ENCODE data around the gene RIMBP2. TPM values are rescaled to one million over a fixed set of nuclear protein-coding genes. Genes with fewer than 3 reads are reported as not detected.

RIMBP2 gene
- polyA plus RNA-seq, 1 of the 3 experiments (the other 2 are of a cell fraction), result 0.90 TPM

- no peak overlapping the region for H3K4me3 ChIP-seq (ENCODE audit: low read depth in 2 of 2, low read length in 1 of 2)
- no peaks in the 10 kb centered on the region for H3F3A ChIP-seq (replicated peaks; ENCODE audit: insufficient read depth)
- no peak overlapping the region; a peak in 1 of 4 replicates for H3K27ac ChIP-seq (ENCODE audit: low read depth in 2 of 2, low read length in 1 of 2)
- DNase-seq, result no peak
- H3K4me1 ChIP-seq (ENCODE audit: control insufficient read depth in 1 of 2, insufficient read depth in 2 of 2, low read depth in 1 of 2, low read length in 1 of 2), result peaks cover 0 to 23% of the 10 kb centered on the region in 2 experiments; a peak in 1 of 4 replicates
- 61% methylated on average over 18 of the region's 23 CpGs for WGBS (ENCODE audit: low lambda C conversion rate)
- H3K9me3 ChIP-seq, result no peaks in the 10 kb centered on the region
- H3K9ac ChIP-seq, result no peak overlapping the region
- no peak overlapping the region for H2AFZ ChIP-seq (ENCODE audit: low read depth)
- H3K4me2 ChIP-seq, result no peak overlapping the region
- no peaks in the 10 kb centered on the region for H3K36me3 ChIP-seq (replicated peaks in 1 of 2; ENCODE audit: control insufficient read depth in 1 of 2, insufficient read depth in 2 of 2, low read length in 1 of 2)
- CTCF ChIA-PET, result interaction anchor here (0.9 to 1.3 kb wide), 2 partner anchors 144 to 437 kb away, joined by 3 read pairs; no protein-coding TSS in a partner anchor
- no peaks in the 10 kb centered on the region for H3K79me2 ChIP-seq (ENCODE audit: insufficient read depth)
- no peaks in the 10 kb centered on the region for H4K20me1 ChIP-seq (ENCODE audit: insufficient read depth)
- POLR2A ChIA-PET, result no interaction called here
- H3K9me2 ChIP-seq, result no peaks in the 10 kb centered on the region
- no peaks in the 10 kb centered on the region for H3K27me3 ChIP-seq (ENCODE audit: insufficient read depth)
- TF ChIP-seq JUND (IDR thresholded peaks at IDR 0.05), result no peak
- TF ChIP-seq USF1 (IDR thresholded peaks at IDR 0.05; ENCODE audit: borderline replicate concordance, low read depth), result no peak
- no peak for TF ChIP-seq RXRA (IDR thresholded peaks at IDR 0.05; ENCODE audit: borderline replicate concordance, low read depth)
- TF ChIP-seq EZH2phosphoT487 (IDR thresholded peaks at IDR 0.05; ENCODE audit: borderline replicate concordance, low read depth), result no peak
- no peak for TF ChIP-seq FOSL2 (IDR thresholded peaks at IDR 0.05; ENCODE audit: borderline replicate concordance, low read depth)
Observed at GRCh38 chr12:130479401-130480125, 236.5 kb downstream of the RIMBP2 start.

GRCh38 chr12:130478786-130479185 is 237.3 kb downstream of the RIMBP2 start:
- ChIA-PET CTCF (interaction anchor here (0.9 to 1.3 kb wide), 2 partner anchors 143 to 436 kb away, joined by 3 read pairs; no protein-coding TSS in a partner anchor), POLR2A (no interaction called here)
- Histone ChIP-seq H2AFZ (ENCODE audit: low read depth) (no peak overlapping the region), H3K9me2 (no peaks in the 10 kb centered on the region), H4K20me1 (ENCODE audit: insufficient read depth) (no peaks in the 10 kb centered on the region), H3K9ac (no peak overlapping the region), H3K27me3 (ENCODE audit: insufficient read depth) (no peaks in the 10 kb centered on the region), H3K27ac (ENCODE audit: low read depth in 2 of 2, low read length in 1 of 2) (peak overlapping the region in 1 of 2 experiments; percentile 43; a peak in 1 of 4 replicates), H3K4me1 (ENCODE audit: control insufficient read depth in 1 of 2, insufficient read depth in 2 of 2, low read depth in 1 of 2, low read length in 1 of 2) (peaks cover 0 to 23% of the 10 kb centered on the region in 2 experiments; a peak in 1 of 4 replicates), H3K79me2 (ENCODE audit: insufficient read depth) (no peaks in the 10 kb centered on the region), H3K9me3 (no peaks in the 10 kb centered on the region), H3F3A (replicated peaks; ENCODE audit: insufficient read depth) (no peaks in the 10 kb centered on the region), H3K4me2 (no peak overlapping the region), H3K4me3 (ENCODE audit: low read depth in 2 of 2, low read length in 1 of 2) (no peak overlapping the region), H3K36me3 (replicated peaks in 1 of 2; ENCODE audit: control insufficient read depth in 1 of 2, insufficient read depth in 2 of 2, low read length in 1 of 2) (no peaks in the 10 kb centered on the region)
- no peak for DNase-seq
- WGBS (ENCODE audit: low lambda C conversion rate), result 78% methylated on average over 13 of the region's 21 CpGs
- TF ChIP-seq SMC3 (IDR thresholded peaks at IDR 0.05; ENCODE audit: low read depth, low read length), result no peak
- TF ChIP-seq RAD21 (IDR thresholded peaks at IDR 0.05; ENCODE audit: low read length), result no peak
- no peak for TF ChIP-seq JUND (IDR thresholded peaks at IDR 0.05)
- TF ChIP-seq USF1 (IDR thresholded peaks at IDR 0.05; ENCODE audit: borderline replicate concordance, low read depth), result no peak
- no peak for TF ChIP-seq MXI1 (IDR thresholded peaks at IDR 0.05; ENCODE audit: low read depth, low read length)

GRCh38 chr12:130477701-130478100 is 238.4 kb downstream of the RIMBP2 start:
- no peaks in the 10 kb centered on the region for H3K27me3 ChIP-seq (ENCODE audit: insufficient read depth)
- peak overlapping the region in 1 of 2 experiments; percentile 53; a peak in 1 of 4 replicates for H3K27ac ChIP-seq (ENCODE audit: low read depth in 2 of 2, low read length in 1 of 2)
- 43% methylated on average over 5 of the region's 9 CpGs for WGBS (ENCODE audit: low lambda C conversion rate)
- H3F3A ChIP-seq (replicated peaks; ENCODE audit: insufficient read depth), result no peaks in the 10 kb centered on the region
- H3K9ac ChIP-seq, result no peak overlapping the region
- H3K4me2 ChIP-seq, result no peak overlapping the region
- POLR2A ChIA-PET, result no interaction called here
- H3K4me3 ChIP-seq (ENCODE audit: low read depth in 2 of 2, low read length in 1 of 2), result no peak overlapping the region
- no peaks in the 10 kb centered on the region for H4K20me1 ChIP-seq (ENCODE audit: insufficient read depth)
- CTCF ChIA-PET, result no interaction called here
- no peak for DNase-seq
- H3K9me2 ChIP-seq, result no peaks in the 10 kb centered on the region
- no peaks in the 10 kb centered on the region for H3K79me2 ChIP-seq (ENCODE audit: insufficient read depth)
- no peaks in the 10 kb centered on the region for H3K9me3 ChIP-seq
- no peak overlapping the region for H2AFZ ChIP-seq (ENCODE audit: low read depth)
- no peaks in the 10 kb centered on the region for H3K36me3 ChIP-seq (replicated peaks in 1 of 2; ENCODE audit: control insufficient read depth in 1 of 2, insufficient read depth in 2 of 2, low read length in 1 of 2)
- H3K4me1 ChIP-seq (ENCODE audit: control insufficient read depth in 1 of 2, insufficient read depth in 2 of 2, low read depth in 1 of 2, low read length in 1 of 2), result peaks cover 0 to 23% of the 10 kb centered on the region in 2 experiments; a peak in 1 of 4 replicates
- TF ChIP-seq TCF12 (IDR thresholded peaks at IDR 0.05) (no peak), JUND (IDR thresholded peaks at IDR 0.05) (no peak), TEAD4 (IDR thresholded peaks at IDR 0.05; ENCODE audit: borderline replicate concordance, insufficient read depth) (no peak), USF1 (IDR thresholded peaks at IDR 0.05; ENCODE audit: borderline replicate concordance, low read depth) (no peak), MXI1 (IDR thresholded peaks at IDR 0.05; ENCODE audit: low read depth, low read length) (no peak), NRF1 (IDR thresholded peaks at IDR 0.05; ENCODE audit: low read depth, low read length) (no peak), RAD21 (IDR thresholded peaks at IDR 0.05; ENCODE audit: low read length) (no peak), USF2 (IDR thresholded peaks at IDR 0.05; ENCODE audit: borderline replicate concordance, low read depth, low read length) (no peak), GABPA (IDR thresholded peaks at IDR 0.05; ENCODE audit: low read depth) (no peak), YY1 (IDR thresholded peaks at IDR 0.05; ENCODE audit: low read depth) (no peak), FOXJ3 (CRISPR knock-in tag; IDR thresholded peaks at IDR 0.05) (no peak), MEF2A (IDR thresholded peaks at IDR 0.05; ENCODE audit: borderline replicate concordance, low read depth) (no peak), TAF1 (IDR thresholded peaks at IDR 0.05; ENCODE audit: borderline replicate concordance, low read depth, low read length) (no peak), ELF1 (IDR thresholded peaks at IDR 0.05) (no peak)

Measured in SK-N-SH (cell line).